Liver (tissue), 9 donors: ENCODE measurements around the gene ABCC2. TPM values are rescaled to one million over a fixed set of nuclear protein-coding genes. Genes with fewer than 3 reads are reported as not detected.

ENCODE experiments used
- DNase-seq: peaks from one replicate; pipeline ENCODE4 v3.0.0-alpha.2; 2017; ENCODE audit warnings: low spot score
- H3K27ac ChIP-seq, 2 donors: one replicate each; pipeline ENCODE4 v1.7.0; 2013; ENCODE audit warnings: inconsistent platforms in 2 of 2, low read length in 2 of 2, control low read depth in 1 of 2, low read depth in 1 of 2, mild to moderate bottlenecking in 1 of 2
- H3K27me3 ChIP-seq, 4 donors: one replicate each; pipeline versions ENCODE4 v1.6.1 to v1.7.0; 2013; ENCODE audit warnings: low read length in 3 of 4, inconsistent platforms in 1 of 4, mild to moderate bottlenecking in 1 of 4, moderate library complexity in 1 of 4; ENCODE audit not compliant: control insufficient read depth in 4 of 4, insufficient read depth in 4 of 4
- H3K36me3 ChIP-seq, 4 donors: one replicate each; pipeline versions ENCODE4 v1.6.1 to v1.7.0; 2013; ENCODE audit warnings: low read length in 3 of 4, mild to moderate bottlenecking in 3 of 4, low read depth in 1 of 4, moderate library complexity in 1 of 4; ENCODE audit not compliant: control insufficient read depth in 4 of 4, insufficient read depth in 3 of 4
- H3K4me1 ChIP-seq, 4 donors: one replicate each; pipeline versions ENCODE4 v1.6.1 to v1.7.0; 2013; ENCODE audit warnings: low read length in 3 of 4, mild to moderate bottlenecking in 3 of 4, moderate library complexity in 1 of 4; ENCODE audit not compliant: control insufficient read depth in 4 of 4, insufficient read depth in 4 of 4
- H3K4me3 ChIP-seq, 3 donors: one replicate each; pipeline versions ENCODE4 v1.6.1 to v1.7.0; 2013; ENCODE audit warnings: low read length in 3 of 3, control low read depth in 1 of 3, low read depth in 1 of 3, mild to moderate bottlenecking in 1 of 3
- H3K9ac ChIP-seq, 2 donors: one replicate each; pipeline ENCODE4 v1.7.0; 2013; ENCODE audit warnings: low read length in 2 of 2, mild to moderate bottlenecking in 2 of 2, moderate library complexity in 2 of 2, control low read depth in 1 of 2, low read depth in 1 of 2
- H3K9me3 ChIP-seq, 4 donors: one replicate each; pipeline versions ENCODE4 v1.6.1 to v1.7.0; 2013; ENCODE audit warnings: low read length in 3 of 4; ENCODE audit not compliant: control insufficient read depth in 4 of 4
- ATF3 ChIP-seq: IDR thresholded peaks from 2 replicates; pipeline ENCODE4 v1.6.1; 2016; ENCODE audit warnings: antibody characterized with exemption
- CTCF ChIP-seq: fragments of 150-350 bp; IDR thresholded peaks from 2 replicates; pipeline ENCODE4 v1.5.1; 2017; ENCODE audit warnings: improper control_type of control experiment, low read depth, low read length; ENCODE audit not compliant: missing input control
- EGR1 ChIP-seq, 2 donors: IDR thresholded peaks; 2 replicates each; pipeline ENCODE4 v1.6.1; 2016 to 2018; ENCODE audit warnings: antibody characterized with exemption in 2 of 2, low read depth in 2 of 2
- FOXA1 ChIP-seq: IDR thresholded peaks from 2 replicates; pipeline ENCODE4 v1.6.1; 2016; ENCODE audit warnings: antibody characterized with exemption
- FOXA2 ChIP-seq: IDR thresholded peaks from 2 replicates; pipeline ENCODE4 v1.6.1; 2016; ENCODE audit warnings: antibody characterized with exemption
- GABPA ChIP-seq, 2 donors: IDR thresholded peaks in 1 of 2; conservative IDR thresholded peaks in 1 of 2; 2 replicates each; pipeline ENCODE4 v1.6.1; 2016; ENCODE audit warnings: antibody characterized with exemption in 2 of 2, mild to moderate bottlenecking in 1 of 2, moderate library complexity in 1 of 2
- HNF4A ChIP-seq, 2 donors: conservative IDR thresholded peaks; 2 replicates each; pipeline ENCODE4 v1.6.1; 2016; ENCODE audit warnings: antibody characterized with exemption in 2 of 2, mild to moderate bottlenecking in 2 of 2
- HNF4G ChIP-seq: IDR thresholded peaks from 2 replicates; pipeline ENCODE4 v1.6.1; 2016; ENCODE audit warnings: antibody characterized with exemption
- JUND ChIP-seq, 2 donors: IDR thresholded peaks; 2 replicates each; pipeline ENCODE4 v1.6.1; 2016; ENCODE audit warnings: antibody characterized with exemption in 2 of 2
- MAX ChIP-seq: IDR thresholded peaks from 2 replicates; pipeline ENCODE4 v1.6.1; 2016; ENCODE audit warnings: antibody characterized with exemption
- NR2F2 ChIP-seq: IDR thresholded peaks from 2 replicates; pipeline ENCODE4 v1.6.1; 2016; ENCODE audit warnings: antibody characterized with exemption
- RAD21 ChIP-seq, 2 donors: IDR thresholded peaks; 2 replicates each; pipeline ENCODE4 v1.6.1; 2016; ENCODE audit warnings: antibody characterized with exemption in 2 of 2, mild to moderate bottlenecking in 2 of 2
- REST ChIP-seq: IDR thresholded peaks from 2 replicates; pipeline ENCODE4 v1.6.1; 2016; ENCODE audit warnings: antibody characterized with exemption, mild to moderate bottlenecking
- RXRA ChIP-seq, 2 donors: IDR thresholded peaks; 2 replicates each; pipeline ENCODE4 v1.6.1; 2017 to 2018; ENCODE audit warnings: antibody characterized with exemption in 2 of 2, mild to moderate bottlenecking in 1 of 2
- SP1 ChIP-seq: IDR thresholded peaks from 2 replicates; pipeline ENCODE4 v1.6.1; 2018; ENCODE audit warnings: antibody characterized with exemption, mild to moderate bottlenecking
- TAF1 ChIP-seq: conservative IDR thresholded peaks from 2 replicates; pipeline ENCODE4 v1.6.1; 2016; ENCODE audit warnings: antibody characterized with exemption, mild to moderate bottlenecking
- YY1 ChIP-seq: IDR thresholded peaks from 2 replicates; pipeline ENCODE4 v1.6.1; 2016; ENCODE audit warnings: antibody characterized with exemption, mild to moderate bottlenecking
- ZBTB33 ChIP-seq: IDR thresholded peaks from 2 replicates; pipeline ENCODE4 v1.6.1; 2016; ENCODE audit warnings: antibody characterized with exemption
- WGBS: extraction: QIAGEN DNeasy Blood & Tissue Kit; methylation state at CpG from one replicate; pipeline ENCODE4 v1.1.7; 2013; 5-methylcytosine and 5-hydroxymethylcytosine counted together
- polyA plus RNA-seq, 2 donors: library from polyadenylated mRNA; stranded (reverse) in 1 of 2; unstranded in 1 of 2; fragments of 200-250 nt in 1 of 2; fragments of >200 nt in 1 of 2; fragmentation: Nextera tagmentation in 1 of 2; extraction: Ambion mirVana in 1 of 2; gene quantifications; one replicate each; pipeline versions ENCODE4 v1.2.1 to v1.2.3, GENCODE V29; 2013 to 2015
- total RNA-seq, 2 donors: library from RNA; depleted of rRNA; stranded (reverse); fragments of >200 nt; gene quantifications; one replicate each; pipeline ENCODE4 v1.2.3, GENCODE V29; 2014
- donor health status: healthy.
- donor health status: healthy.
- donor health status: healthy.
- donor health status: healthy.
- donor health status: healthy.

The ABCC2 gene
- total and polyA plus RNA-seq, 4 donors = 45.6 to 234 (median 70.1) TPM

- peak; percentile 57 for DNase-seq
- H3K27ac ChIP-seq = peak overlapping the region; percentile 34 to 54
- peaks cover 10 to 71% (median 47%) of the 10 kb centered on the region in 4 donors for H3K36me3 ChIP-seq
- no peaks in the 10 kb centered on the region for H3K27me3 ChIP-seq
- peaks cover 5 to 31% (median 24%) of the 10 kb centered on the region in 4 donors for H3K4me1 ChIP-seq
- no peaks in the 10 kb centered on the region for H3K9me3 ChIP-seq
- no peak overlapping the region for H3K4me3 ChIP-seq
- 32% methylated on average over 18 of the region's 18 CpGs for whole genome bisulfite sequencing
- TF ChIP-seq FOXA2 (no peak), RXRA (IDR thresholded peaks at IDR 0.05) (no peak), JUND (IDR thresholded peaks at IDR 0.05) (no peak), HNF4G (no peak), HNF4A (conservative IDR thresholded peaks at IDR 0.05) (peak; percentile 14 to 45), TAF1 (no peak), EGR1 (IDR thresholded peaks at IDR 0.05; ENCODE audit: low read depth in 2 of 2) (no peak), RAD21 (IDR thresholded peaks at IDR 0.05) (peak; percentile 89 to 95), MAX (no peak), GABPA (IDR thresholded peaks at IDR 0.05 in 1 of 2, conservative IDR thresholded peaks at IDR 0.05 in 1 of 2) (no peak), YY1 (no peak), CTCF (peak; percentile 96), NR2F2 (no peak), ZBTB33 (no peak), FOXA1 (no peak), REST (no peak), ATF3 (no peak), SP1 (peak; percentile 9)
- H3K9ac ChIP-seq = no peak overlapping the region
Observed at GRCh38 chr10:99845837-99846382, 63.5 kb downstream of the ABCC2 start.
